ENCODE results near the gene FIZ1. TPM values are rescaled to one million over a fixed set of nuclear protein-coding genes. Genes with fewer than 3 reads are reported as not detected.
"Not testable (repeated sequence)": the region's sequence is repeated elsewhere in the genome, so short reads cannot be mapped to it uniquely, and the experiment has no call there.

Gene FIZ1
- total RNA-seq, 4 donors from 2014 or later: 4.7 to 11.2 (median 9.9) TPM

- no peak for ATAC-seq
- Histone ChIP-seq H3K27ac (no peak overlapping the region), H3K27me3 (no peaks in the 10 kb centered on the region), H3K9me3 (no peaks in the 10 kb centered on the region), H3K36me3 (peaks cover 0 to 29% of the 10 kb centered on the region in 2 donors), H3K4me3 (no peak overlapping the region), H3K4me1 (peaks cover 0 to 33% (median 8%) of the 10 kb centered on the region in 3 donors)
- TF ChIP-seq POLR2A (IDR thresholded peaks at IDR 0.05): no peak
- TF ChIP-seq CTCF (IDR thresholded peaks at IDR 0.05): no peak
- no peak for TF ChIP-seq EP300 (IDR thresholded peaks at IDR 0.05)
- no peak for TF ChIP-seq POLR2AphosphoS5 (IDR thresholded peaks at IDR 0.05)
- WGBS, 2 donors (ENCODE audit: low coverage in 1 of 2): 100% methylated on average over 1 of the region's 83 CpGs; no CpG with 5 or more reads in 1 of the 2 donors
These were observed 21.1 kb downstream of the FIZ1 start for GRCh38 chr19:55578031-55578760.

GRCh38 chr19:55576746-55577145, 22.6 kb downstream of the FIZ1 start:
- WGBS, 2 donors (ENCODE audit: low coverage in 1 of 2): 80 to 89% methylated on average over 5 of the region's 5 CpGs
- Histone ChIP-seq H3K36me3 (peaks cover 0 to 29% of the 10 kb centered on the region in 2 donors), H3K9me3 (no peaks in the 10 kb centered on the region), H3K27ac (no peak overlapping the region), H3K4me3 (no peak overlapping the region), H3K4me1 (peaks cover 0 to 25% (median 8%) of the 10 kb centered on the region in 3 donors), H3K27me3 (no peaks in the 10 kb centered on the region)
- ATAC-seq: no peak
- TF ChIP-seq EP300 (IDR thresholded peaks at IDR 0.05): no peak
- no peak for TF ChIP-seq CTCF (IDR thresholded peaks at IDR 0.05)
- no peak for TF ChIP-seq POLR2AphosphoS5 (IDR thresholded peaks at IDR 0.05)
- no peak for TF ChIP-seq POLR2A (IDR thresholded peaks at IDR 0.05)

DNA sequence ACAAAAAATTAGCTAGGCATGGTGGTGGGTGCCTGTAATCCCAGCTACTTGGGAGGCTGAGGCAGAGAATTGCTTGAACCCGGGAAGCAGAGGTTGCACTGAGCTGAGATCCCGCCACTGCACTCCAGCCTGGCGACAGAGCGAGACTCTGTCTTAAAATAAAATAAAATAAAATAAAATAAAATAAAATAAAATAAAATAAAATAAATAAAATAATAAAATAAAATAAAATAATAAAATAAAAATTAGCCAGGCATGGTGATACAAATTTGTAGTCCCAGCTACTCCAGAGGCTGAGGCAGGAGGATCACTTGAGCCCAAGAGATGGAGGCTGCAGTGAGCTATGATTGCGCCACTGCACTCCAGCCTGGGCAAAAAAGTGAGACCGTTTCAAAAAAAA, 25.4 kb downstream of the FIZ1 start:
- 87 to 100% methylated on average over 1 to 6 of the region's 6 CpGs for WGBS, 2 donors (ENCODE audit: low coverage in 1 of 2)
- H3K27ac ChIP-seq, ATAC-seq, H3K27me3 ChIP-seq, H3K4me3 ChIP-seq, H3K9me3 ChIP-seq, H3K4me1 ChIP-seq: not testable (repeated sequence)
- H3K36me3 ChIP-seq: peaks cover 0 to 23% of the 10 kb centered on the region in 2 donors

DNA sequence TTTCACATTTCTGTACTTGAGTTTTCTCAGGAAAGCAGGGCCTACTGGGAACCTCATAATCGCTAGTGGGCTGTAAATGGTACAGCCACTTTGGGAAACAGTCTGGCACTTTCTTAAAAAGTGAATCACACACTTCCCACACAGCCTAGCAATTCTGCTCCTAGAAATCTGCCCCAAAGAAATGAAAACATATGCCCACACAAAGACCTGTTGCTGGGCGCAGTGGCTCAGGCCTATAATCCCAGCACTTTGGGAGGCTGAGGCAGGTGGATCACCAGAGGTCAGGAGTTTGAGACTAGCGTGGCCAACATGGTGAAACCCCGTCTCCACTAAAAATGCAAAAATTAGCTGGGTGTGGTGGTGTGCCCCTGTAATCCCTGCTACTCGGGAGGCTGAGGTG, 29.8 kb downstream of the FIZ1 start:
- not testable (repeated sequence) for H3K36me3 ChIP-seq, H3K9me3 ChIP-seq, H3K4me3 ChIP-seq, ATAC-seq, H3K4me1 ChIP-seq, H3K27ac ChIP-seq
- peaks cover 25% of the 10 kb centered on the region for H3K27me3 ChIP-seq
- WGBS, 2 donors (ENCODE audit: low coverage in 1 of 2): 74 to 93% methylated on average over 2 to 3 of the region's 5 CpGs

DNA sequence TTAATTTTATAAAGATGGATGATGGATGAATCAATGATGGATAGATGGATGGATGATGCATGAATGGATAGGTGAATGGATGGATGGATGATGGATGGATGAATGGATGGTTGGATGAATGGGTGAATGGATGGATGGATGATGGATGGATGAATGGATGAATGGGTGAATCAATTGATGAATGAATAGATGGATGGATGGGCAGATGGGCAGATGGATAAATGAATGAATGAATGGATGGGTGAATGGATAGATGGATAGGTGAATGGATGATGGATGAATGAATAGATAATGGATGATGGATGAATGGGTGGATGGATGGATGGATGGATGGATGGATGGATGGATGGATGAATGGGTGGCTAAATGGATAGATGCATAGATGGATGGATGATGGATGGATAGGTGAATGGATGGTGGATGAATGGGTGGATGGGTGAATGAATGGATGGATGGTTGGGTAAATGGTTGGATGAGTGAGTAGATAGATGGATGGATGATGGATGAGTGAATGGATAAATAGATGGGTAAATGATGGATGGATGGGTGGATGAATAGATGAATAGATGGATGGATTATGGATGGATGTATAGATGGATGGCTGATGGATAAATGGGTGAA, 31.5 kb downstream of the FIZ1 start:
- ATAC-seq: no peak
- Histone ChIP-seq H3K36me3 (no peaks in the 10 kb centered on the region), H3K4me3 (no peak overlapping the region), H3K4me1 (peaks cover 0 to 6% (median 0%) of the 10 kb centered on the region in 3 donors), H3K27ac (no peak overlapping the region), H3K27me3 (peaks cover 31% of the 10 kb centered on the region), H3K9me3 (no peaks in the 10 kb centered on the region)
- TF ChIP-seq POLR2A (IDR thresholded peaks at IDR 0.05): no peak
- TF ChIP-seq CTCF (IDR thresholded peaks at IDR 0.05): no peak
- TF ChIP-seq POLR2AphosphoS5 (IDR thresholded peaks at IDR 0.05): no peak
- no peak for TF ChIP-seq EP300 (IDR thresholded peaks at IDR 0.05)

GRCh38 chr19:55566823-55567222, 32.5 kb downstream of the FIZ1 start:
- ATAC-seq: no peak
- H3K36me3 ChIP-seq: no peaks in the 10 kb centered on the region
- H3K27ac ChIP-seq: no peak overlapping the region
- no peak for TF ChIP-seq POLR2AphosphoS5 (IDR thresholded peaks at IDR 0.05)
- no peak for TF ChIP-seq CTCF (IDR thresholded peaks at IDR 0.05)
- TF ChIP-seq POLR2A (IDR thresholded peaks at IDR 0.05): no peak
- no peak for TF ChIP-seq EP300 (IDR thresholded peaks at IDR 0.05)
- no peak overlapping the region for H3K4me3 ChIP-seq
- WGBS, 2 donors (ENCODE audit: low coverage in 1 of 2): 32 to 35% methylated on average over 7 of the region's 9 CpGs
- H3K27me3 ChIP-seq: peaks cover 31% of the 10 kb centered on the region
- H3K9me3 ChIP-seq: no peaks in the 10 kb centered on the region
- peaks cover 0 to 6% (median 0%) of the 10 kb centered on the region in 3 donors for H3K4me1 ChIP-seq
